Caco-2 (cell line): ENCODE measurements around the gene PCBD1. TPM values are rescaled to one million over a fixed set of nuclear protein-coding genes. Genes with fewer than 3 reads are reported as not detected.

ENCODE experiments used
- BruUV-seq: library from RNA; stranded (reverse); fragments of 400-500 nt; replicated peaks from 2 replicates; lab custom pipeline; 2021; lab: Mats Ljungman, UMichigan
- CTCF ChIA-PET: fragments of 300-600 bp; sonication (Branson Sonifier 250); formaldehyde crosslinking; loops from one replicate; lab custom pipeline; 2022; ENCODE audit warnings: antibody characterized with exemption; lab: Charles Lee
- POLR2A ChIA-PET: fragments of 300-600 bp; sonication (Branson Sonifier 250); formaldehyde crosslinking; loops from one replicate; lab custom pipeline; 2022; ENCODE audit warnings: antibody characterized with exemption; lab: Charles Lee
- DNase-seq, 2 experiments: peaks; one replicate each; pipeline versions ENCODE4 v3.0.0 to v3.0.0-alpha.2; 2020 to 2022
- H3K27me3 ChIP-seq: replicated peaks from 2 replicates; pipeline ENCODE4 v1.6.0; 2011; ENCODE audit warnings: low read length; ENCODE audit not compliant: control insufficient read depth, insufficient read depth
- H3K36me3 ChIP-seq: 2 replicates; pipeline ENCODE4 v1.5.1; 2011; ENCODE audit warnings: low read length; ENCODE audit not compliant: control insufficient read depth, insufficient read depth
- H3K4me1 ChIP-seq: fragments of 250-450 bp; sonication (Bioruptor Pico); 2 replicates; pipeline ENCODE4 v1.5.1; 2020; ENCODE audit warnings: mild to moderate bottlenecking
- H3K4me3 ChIP-seq: 2 replicates; pipeline ENCODE4 v1.5.1; 2011; ENCODE audit warnings: low read depth, mild to moderate bottlenecking, control low read depth, low read length
- H3K9me3 ChIP-seq: fragments of 250-450 bp; sonication (Bioruptor Pico); 2 replicates; pipeline ENCODE4 v1.5.1; 2020; ENCODE audit warnings: mild to moderate bottlenecking, moderate library complexity
- H3K27ac Mint-ChIP-seq: one replicate; pipeline ENCODE4 v1.8.0; 2022; ENCODE audit warnings: mixed read lengths; ENCODE audit not compliant: unreplicated experiment
- H3K27me3 Mint-ChIP-seq: one replicate; pipeline ENCODE4 v1.8.0; 2022; ENCODE audit warnings: mixed read lengths; ENCODE audit not compliant: insufficient read depth, unreplicated experiment
- H3K36me3 Mint-ChIP-seq: one replicate; pipeline ENCODE4 v1.8.0; 2022; ENCODE audit warnings: mild to moderate bottlenecking, mixed read lengths; ENCODE audit not compliant: insufficient read depth, unreplicated experiment
- H3K4me1 Mint-ChIP-seq: one replicate; pipeline ENCODE4 v1.8.0; 2022; ENCODE audit warnings: low read depth, mixed read lengths; ENCODE audit not compliant: unreplicated experiment
- H3K4me3 Mint-ChIP-seq: one replicate; pipeline ENCODE4 v1.8.0; 2022; ENCODE audit warnings: mild to moderate bottlenecking, moderate library complexity, mixed read lengths; ENCODE audit not compliant: unreplicated experiment
- H3K9me3 Mint-ChIP-seq: one replicate; pipeline ENCODE4 v1.8.0; 2022; ENCODE audit warnings: mixed read lengths; ENCODE audit not compliant: unreplicated experiment
- CTCF ChIP-seq, 2 experiments: fragments of 200-600 bp in 1 of 2; IDR thresholded peaks; 1 replicate in 1 of 2; 2 replicates in 1 of 2; pipeline versions ENCODE4 v1.5.1 to v1.8.0; 2011 to 2022; ENCODE audit warnings: antibody characterized with exemption in 1 of 2, control low read depth in 1 of 2, inconsistent platforms in 1 of 2, low read depth in 1 of 2, low read length in 1 of 2, mild to moderate bottlenecking in 1 of 2, moderate library complexity in 1 of 2; ENCODE audit not compliant: insufficient read depth in 1 of 2, severe bottlenecking in 1 of 2, unreplicated experiment in 1 of 2
- intact Hi-C: fragments of 100-400 bp; cut with micrococcal nuclease; formaldehyde crosslinking; loops from one replicate; pipeline ENCODE4 v1.10.0; 2022; ENCODE audit not compliant: unreplicated experiment
- total RNA-seq: library from RNA; stranded (reverse); gene quantifications from 2 replicates; pipeline ENCODE4 v1.2.3, GENCODE V29; 2022

Gene PCBD1
- total RNA-seq, 1 experiment from 2014 or later: 252 TPM

GRCh38 chr10:70845816-70846215 lies 42.5 kb downstream of the PCBD1 start:
- Histone ChIP-seq H3K4me3 (no peak overlapping the region), H3K4me1 (peaks cover 70% of the 10 kb centered on the region), H3K27me3 (no peaks in the 10 kb centered on the region), H3K36me3 (0 out of 2 replicates have a peak, but pooled peaks cover 1% of the 10 kb centered on the region), H3K9me3 (no peaks in the 10 kb centered on the region)
- CTCF ChIA-PET: interaction anchor here (1.2 to 1.3 kb wide), 3 partner anchors 10 to 42 kb away, joined by 3 read pairs; no protein-coding TSS in a partner anchor
- peaks cover 48% of the 10 kb centered on the region for H3K36me3 Mint-ChIP-seq
- H3K9me3 Mint-ChIP-seq: peaks cover 11% of the 10 kb centered on the region
- H3K27me3 Mint-ChIP-seq: no peaks in the 10 kb centered on the region
- peak in 1 of 2 experiments; percentile 48 for DNase-seq
- peaks cover 70% of the 10 kb centered on the region for H3K4me1 Mint-ChIP-seq
- BruUV-seq: no TSS peak
- no peak overlapping the region for H3K4me3 Mint-ChIP-seq
- peak overlapping the region; percentile 70 for H3K27ac Mint-ChIP-seq
- POLR2A ChIA-PET: no interaction called here
- no peak for TF ChIP-seq CTCF (IDR thresholded peaks at IDR 0.05; ENCODE audit: insufficient read depth in 1 of 2, low read depth in 1 of 2, low read length in 1 of 2, severe bottlenecking in 1 of 2, unreplicated experiment in 1 of 2)
- intact Hi-C loops: loop anchor here (2.0 kb wide), 2 partner anchors 13 to 29 kb away; no protein-coding TSS in a partner anchor

- Histone ChIP-seq H3K9me3 (no peaks in the 10 kb centered on the region), H3K4me3 (no peak overlapping the region), H3K4me1 (peaks cover 68% of the 10 kb centered on the region), H3K36me3 (peaks cover 1% of the 10 kb centered on the region; the same call in 1 of the 2 replicates), H3K27me3 (no peaks in the 10 kb centered on the region)
- Mint-ChIP-seq H3K27ac (peak overlapping the region; percentile 70), H3K27me3 (no peaks in the 10 kb centered on the region), H3K9me3 (peaks cover 11% of the 10 kb centered on the region), H3K4me1 (peaks cover 64% of the 10 kb centered on the region), H3K4me3 (no peak overlapping the region), H3K36me3 (peaks cover 44% of the 10 kb centered on the region)
- intact Hi-C loops: loop anchor here (2.0 kb wide), 2 partner anchors 14 to 28 kb away; no protein-coding TSS in a partner anchor
- no TSS peak for BruUV-seq
- ChIA-PET CTCF (interaction anchor here (1.2 to 1.3 kb wide), 2 partner anchors 10 to 29 kb away, joined by 3 read pairs; no protein-coding TSS in a partner anchor), POLR2A (no interaction called here)
- peak in 1 of 2 experiments; percentile 29 for DNase-seq
- no peak for TF ChIP-seq CTCF (IDR thresholded peaks at IDR 0.05; ENCODE audit: insufficient read depth in 1 of 2, low read depth in 1 of 2, low read length in 1 of 2, severe bottlenecking in 1 of 2, unreplicated experiment in 1 of 2)
Observed at GRCh38 chr10:70845256-70845655, 43.1 kb downstream of the PCBD1 start.

- Mint-ChIP-seq H3K9me3 (peaks cover 11% of the 10 kb centered on the region), H3K27me3 (no peaks in the 10 kb centered on the region), H3K4me3 (no peak overlapping the region), H3K27ac (peak overlapping the region; percentile 70), H3K36me3 (peaks cover 41% of the 10 kb centered on the region), H3K4me1 (peaks cover 51% of the 10 kb centered on the region)
- H3K27me3 ChIP-seq: no peaks in the 10 kb centered on the region
- H3K36me3 ChIP-seq: peaks cover 3% of the 10 kb centered on the region; the same call in 1 of the 2 replicates
- CTCF ChIA-PET: no interaction called here
- no peaks in the 10 kb centered on the region for H3K9me3 ChIP-seq
- intact Hi-C loops: loop anchor here (2.0 kb wide), 2 partner anchors 15 to 27 kb away; no protein-coding TSS in a partner anchor
- no peak for TF ChIP-seq CTCF (IDR thresholded peaks at IDR 0.05; ENCODE audit: insufficient read depth in 1 of 2, low read depth in 1 of 2, low read length in 1 of 2, severe bottlenecking in 1 of 2, unreplicated experiment in 1 of 2)
- no peak overlapping the region for H3K4me3 ChIP-seq
- H3K4me1 ChIP-seq: peaks cover 54% of the 10 kb centered on the region
- BruUV-seq: no TSS peak
- DNase-seq: no peak
- POLR2A ChIA-PET: no interaction called here
Observed at GRCh38 chr10:70843776-70844489, 44.4 kb downstream of the PCBD1 start.
